Common myeloid progenitor, CD34-positive (primary cell): ENCODE results near the gene NEURL1B.
A peak's percentile ranks its signal among the peaks of the same experiment; 100 is the strongest.

Experiments used
- CTCF ChIA-PET: fragments of 350-600 bp; sonication (Branson Sonifier 250); formaldehyde crosslinking; loops from one replicate; lab custom pipeline; 2021; ENCODE audit warnings: antibody characterized with exemption; lab: Charles Lee
- POLR2A ChIA-PET: fragments of 350-600 bp; sonication (Branson Sonifier 250); formaldehyde crosslinking; loops from one replicate; lab custom pipeline; 2021; ENCODE audit warnings: antibody characterized with exemption; lab: Charles Lee
- DNase-seq, 3 donors: peaks; one replicate each; pipeline versions ENCODE4 v3.0.0 to v3.0.0-alpha.2; 2013
- H3K27ac ChIP-seq, 2 experiments: 1 replicate in 1 of 2; 2 replicates in 1 of 2; pipeline ENCODE4 v1.7.0; 2013; ENCODE audit warnings: inconsistent platforms in 2 of 2, low read length in 2 of 2, mild to moderate bottlenecking in 2 of 2, low read depth in 1 of 2, moderate library complexity in 1 of 2; ENCODE audit not compliant: severe bottlenecking in 2 of 2, insufficient read depth in 1 of 2, poor library complexity in 1 of 2
- H3K27me3 ChIP-seq, 5 experiments: replicated peaks in 2 of 5; 1 replicate in 3 of 5; 2 replicates in 2 of 5; pipeline versions ENCODE4 v1.6.1 to v1.7.0; 2013; ENCODE audit warnings: low read length in 4 of 5, mild to moderate bottlenecking in 2 of 5, moderate library complexity in 2 of 5, inconsistent platforms in 1 of 5; ENCODE audit not compliant: insufficient read depth in 5 of 5, control insufficient read depth in 4 of 5
- H3K36me3 ChIP-seq, 4 experiments: 1 replicate in 2 of 4; 2 replicates in 2 of 4; pipeline versions ENCODE4 v1.6.1 to v1.7.0; 2013; ENCODE audit warnings: low read length in 3 of 4, control low read depth in 1 of 4, mild to moderate bottlenecking in 1 of 4; ENCODE audit not compliant: control insufficient read depth in 4 of 4, insufficient read depth in 4 of 4
- H3K4me1 ChIP-seq, 4 experiments: 1 replicate in 3 of 4; 2 replicates in 1 of 4; pipeline versions ENCODE4 v1.6.1 to v1.7.1; 2013; ENCODE audit warnings: low read length in 3 of 4, mild to moderate bottlenecking in 3 of 4, control low read depth in 1 of 4, inconsistent platforms in 1 of 4, moderate library complexity in 1 of 4; ENCODE audit not compliant: control insufficient read depth in 4 of 4, insufficient read depth in 4 of 4; ENCODE audit errors: control extremely low read depth in 1 of 4
- H3K4me3 ChIP-seq, 7 experiments: 1 replicate in 4 of 7; 2 replicates in 3 of 7; pipeline versions ENCODE4 v1.5.1 to v1.7.0; 2013; ENCODE audit warnings: mild to moderate bottlenecking in 7 of 7, low read length in 6 of 7, moderate library complexity in 6 of 7, inconsistent platforms in 2 of 7, low read depth in 2 of 7, control low read depth in 1 of 7; ENCODE audit not compliant: insufficient read depth in 4 of 7, control insufficient read depth in 1 of 7; ENCODE audit errors: extremely low read depth in 1 of 7
- H3K9me3 ChIP-seq, 5 experiments: 1 replicate in 4 of 5; 2 replicates in 1 of 5; pipeline versions ENCODE4 v1.6.1 to v1.7.1; 2013; ENCODE audit warnings: low read length in 4 of 5, mild to moderate bottlenecking in 2 of 5, inconsistent platforms in 1 of 5, low read depth in 1 of 5, moderate library complexity in 1 of 5; ENCODE audit not compliant: control insufficient read depth in 4 of 5, insufficient read depth in 2 of 5; ENCODE audit errors: control extremely low read depth in 1 of 5
- WGBS: methylation state at CpG from one replicate; pipeline ENCODE4 v1.1.5; 2013; ENCODE audit not compliant: insufficient coverage; 5-methylcytosine and 5-hydroxymethylcytosine counted together

The NEURL1B gene

DNA sequence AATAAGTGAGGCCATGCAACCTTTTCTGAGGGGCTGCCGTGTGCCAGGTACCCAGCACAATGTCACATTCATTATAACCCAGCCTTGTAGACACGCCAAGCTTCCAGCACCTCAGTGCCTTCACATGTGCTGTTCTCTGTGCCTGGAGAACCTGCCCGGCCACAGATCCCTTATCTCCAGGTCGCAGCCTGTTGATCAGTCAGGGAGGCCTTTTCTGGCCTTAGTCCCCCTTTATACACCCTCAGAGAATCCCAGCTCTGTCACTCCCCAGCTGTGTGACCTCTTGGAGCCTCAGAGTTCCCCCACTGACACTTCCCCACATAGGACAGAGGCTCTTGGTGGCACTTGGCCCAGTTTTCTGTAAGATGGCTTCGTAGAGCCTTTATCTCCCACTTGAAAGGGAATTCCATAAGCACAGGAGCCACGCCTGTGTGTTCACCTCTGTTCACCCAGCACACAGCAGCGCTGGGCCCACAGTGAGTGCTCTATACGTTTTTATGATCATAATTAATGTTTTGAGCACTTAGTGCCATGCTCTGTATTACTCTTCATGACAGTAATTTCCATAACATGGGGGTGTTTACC, 38.7 kb downstream of the NEURL1B start:
- ChIA-PET CTCF (interaction anchor here (1.0 to 1.7 kb wide), 5 partner anchors 13 to 200 kb away, joined by 3 to 6 read pairs (median 3); no protein-coding TSS in a partner anchor), POLR2A (no interaction called here)
- peaks cover 0 to 11% (median 5%) of the 10 kb centered on the region in 4 experiments for H3K4me1 ChIP-seq
- H3K4me3 ChIP-seq, result no peak overlapping the region
- peaks cover 0 to 40% (median 5%) of the 10 kb centered on the region in 4 experiments for H3K36me3 ChIP-seq
- no peaks in the 10 kb centered on the region for H3K9me3 ChIP-seq
- H3K27ac ChIP-seq, result no peak overlapping the region
- WGBS, result 91% methylated on average over 7 of the region's 8 CpGs
- H3K27me3 ChIP-seq, result no peaks in the 10 kb centered on the region
- peak in 1 of 3 donors; percentile 23 for DNase-seq

DNA sequence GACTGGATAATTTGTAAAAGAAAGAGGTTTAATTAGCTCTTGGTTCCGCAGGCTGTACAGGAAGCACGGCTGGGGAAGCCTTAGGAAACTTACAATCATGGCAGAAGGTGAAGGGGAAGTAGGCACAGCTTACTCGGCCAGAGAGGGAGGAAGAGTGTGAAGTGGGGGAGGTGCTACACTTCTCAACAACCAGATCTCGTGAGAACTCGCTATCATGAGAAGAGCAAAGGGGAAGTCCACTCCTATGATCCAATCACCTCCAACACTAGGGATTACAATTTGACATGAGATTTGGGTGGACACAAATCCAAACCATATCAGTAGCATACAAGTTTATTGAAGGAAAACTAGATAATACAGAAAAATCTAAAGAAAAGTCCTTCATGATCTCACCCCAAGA, 39.9 kb downstream of the NEURL1B start:
- ChIA-PET CTCF (interaction anchor here (0.6 to 1.5 kb wide), 2 partner anchors 12 to 14 kb away, joined by 3 to 4 read pairs; no protein-coding TSS in a partner anchor), POLR2A (interaction anchor here (0.9 kb wide), 1 partner anchor 22 kb away, joined by 3 read pairs; no protein-coding TSS in a partner anchor)
- H3K4me3 ChIP-seq, result no peak overlapping the region
- DNase-seq, result peak in 2 of 3 donors; percentile 58 to 66
- peaks cover 0 to 12% (median 6%) of the 10 kb centered on the region in 4 experiments for H3K4me1 ChIP-seq
- no peaks in the 10 kb centered on the region for H3K9me3 ChIP-seq
- 53% methylated on average over 3 of the region's 5 CpGs for WGBS
- no peak overlapping the region for H3K27ac ChIP-seq
- no peaks in the 10 kb centered on the region for H3K27me3 ChIP-seq
- H3K36me3 ChIP-seq, result peaks cover 0 to 35% (median 5%) of the 10 kb centered on the region in 4 experiments

DNA sequence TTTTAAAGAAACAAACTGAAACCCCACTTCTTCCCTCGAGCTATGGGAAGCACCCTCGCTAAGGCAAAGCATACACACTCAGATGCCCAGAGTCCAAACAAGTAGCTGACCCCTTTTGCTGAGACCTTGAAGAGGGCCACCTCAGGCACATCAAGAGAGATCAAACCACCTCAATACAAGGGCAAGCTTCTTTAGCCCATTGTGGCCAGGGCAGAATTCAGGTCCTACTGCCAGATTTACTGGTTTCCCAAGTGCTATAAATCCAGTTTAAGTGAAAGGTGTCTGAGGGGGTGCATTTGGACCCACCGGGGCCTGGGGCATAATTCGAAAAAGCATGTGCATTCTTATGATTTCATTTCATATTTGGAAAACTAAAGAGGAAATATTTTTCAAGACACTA, 40.4 kb downstream of the NEURL1B start:
- WGBS, result 94% methylated on average over 2 of the region's 4 CpGs
- ChIA-PET CTCF (interaction anchor here (0.6 kb wide), 1 partner anchor 15 kb away, joined by 4 read pairs; no protein-coding TSS in a partner anchor), POLR2A (interaction anchor here (0.9 kb wide), 1 partner anchor 22 kb away, joined by 3 read pairs; no protein-coding TSS in a partner anchor)
- H3K9me3 ChIP-seq, result no peaks in the 10 kb centered on the region
- H3K27ac ChIP-seq, result no peak overlapping the region
- no peaks in the 10 kb centered on the region for H3K27me3 ChIP-seq
- no peak for DNase-seq
- peaks cover 0 to 37% (median 6%) of the 10 kb centered on the region in 4 experiments for H3K36me3 ChIP-seq
- H3K4me1 ChIP-seq, result peaks cover 0 to 12% (median 8%) of the 10 kb centered on the region in 4 experiments
- no peak overlapping the region for H3K4me3 ChIP-seq

GRCh38 chr5:172683264-172683644, 42.2 kb downstream of the NEURL1B start:
- peaks cover 5 to 30% (median 23%) of the 10 kb centered on the region in 4 experiments for H3K4me1 ChIP-seq
- no peak overlapping the region for H3K4me3 ChIP-seq
- ChIA-PET CTCF (interaction anchor here (1.1 to 2.5 kb wide), 2 partner anchors 16 to 23 kb away, joined by 3 to 8 read pairs; no protein-coding TSS in a partner anchor), POLR2A (no interaction called here)
- no peak overlapping the region for H3K27ac ChIP-seq
- DNase-seq, result peak in 2 of 3 donors; percentile 26 to 39
- H3K27me3 ChIP-seq, result no peaks in the 10 kb centered on the region
- WGBS, result 78% methylated on average over 45 of the region's 47 CpGs
- no peaks in the 10 kb centered on the region for H3K9me3 ChIP-seq
- H3K36me3 ChIP-seq, result peaks cover 0 to 25% (median 6%) of the 10 kb centered on the region in 4 experiments

DNA sequence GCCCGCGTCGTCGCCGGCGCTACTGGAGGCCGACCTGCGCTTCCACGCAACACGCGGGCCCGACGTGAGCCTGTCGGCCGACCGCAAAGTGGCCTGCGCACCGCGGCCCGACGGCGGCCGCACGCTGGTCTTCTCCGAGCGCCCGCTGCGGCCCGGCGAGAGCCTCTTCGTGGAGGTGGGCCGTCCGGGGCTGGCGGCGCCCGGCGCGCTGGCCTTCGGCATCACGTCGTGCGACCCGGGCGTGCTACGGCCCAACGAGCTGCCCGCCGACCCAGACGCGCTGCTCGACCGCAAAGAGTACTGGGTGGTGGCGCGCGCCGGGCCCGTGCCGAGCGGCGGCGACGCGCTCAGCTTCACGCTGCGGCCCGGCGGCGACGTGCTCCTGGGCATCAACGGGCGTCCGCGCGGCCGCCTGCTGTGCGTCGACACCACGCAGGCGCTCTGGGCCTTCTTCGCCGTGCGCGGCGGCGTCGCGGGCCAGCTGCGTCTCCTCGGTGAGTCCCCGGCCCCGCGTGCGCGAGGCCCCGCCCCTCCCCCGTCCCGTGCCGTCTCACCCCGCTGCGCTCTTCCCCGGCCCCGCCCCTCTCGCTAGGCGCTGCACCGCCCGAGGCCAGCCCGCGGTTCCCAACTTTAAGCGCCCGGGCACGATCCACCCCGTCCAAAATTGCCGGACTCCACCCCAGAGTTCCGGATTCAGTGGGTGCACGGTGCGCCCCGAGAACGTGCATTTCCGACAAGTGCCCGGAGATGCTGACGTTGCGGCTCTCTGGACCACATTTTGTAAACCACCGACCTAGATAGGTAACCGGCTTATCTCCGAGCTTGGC, 42.8 kb downstream of the NEURL1B start:
- DNase-seq, result peak in 2 of 3 donors; percentile 70 to 81
- Histone ChIP-seq H3K27ac (no peak overlapping the region), H3K36me3 (peaks cover 0 to 24% (median 5%) of the 10 kb centered on the region in 4 experiments), H3K4me1 (peaks cover 7 to 36% (median 29%) of the 10 kb centered on the region in 4 experiments), H3K4me3 (peak overlapping the region in 3 of 7 experiments; percentile 25 to 39 (median 36)), H3K27me3 (no peaks in the 10 kb centered on the region), H3K9me3 (no peaks in the 10 kb centered on the region)
- ChIA-PET CTCF (interaction anchor here (1.1 to 3.7 kb wide), 6 partner anchors 10 to 41 kb away, joined by 3 to 13 read pairs (median 8); partner anchors contain the start of gene NEURL1B), POLR2A (no interaction called here)
- WGBS, result 37% methylated on average over 125 of the region's 125 CpGs

DNA sequence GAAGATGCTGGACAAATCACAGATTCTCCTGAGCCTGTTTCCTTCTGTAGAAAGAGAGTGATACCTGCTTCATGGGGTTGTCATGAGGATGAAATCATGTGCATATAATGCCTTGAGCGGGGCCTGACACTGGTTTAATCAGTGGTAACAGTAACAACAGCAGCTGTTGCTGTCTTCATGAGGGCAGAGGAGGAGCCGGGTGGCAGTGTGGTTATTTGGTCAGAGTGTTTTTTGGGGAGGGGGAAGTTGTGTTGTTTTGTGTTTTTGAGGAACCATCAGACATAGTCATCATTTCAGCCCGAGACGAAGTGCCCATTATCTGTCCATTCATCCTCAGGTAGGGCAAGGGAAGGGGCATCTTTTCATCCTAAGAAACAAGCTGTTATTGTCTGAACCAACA, 44.0 kb downstream of the NEURL1B start:
- ChIA-PET CTCF (interaction anchor here (0.9 to 3.7 kb wide), 7 partner anchors 9 to 43 kb away, joined by 3 to 13 read pairs (median 7); partner anchors contain the start of gene NEURL1B), POLR2A (interaction anchor here (0.6 kb wide), 1 partner anchor 13 kb away, joined by 4 read pairs; no protein-coding TSS in a partner anchor)
- DNase-seq, result peak in 2 of 3 donors; percentile 57 to 63
- 79% methylated on average over 2 of the region's 4 CpGs for WGBS
- Histone ChIP-seq H3K36me3 (peaks cover 0 to 16% (median 3%) of the 10 kb centered on the region in 4 experiments), H3K27ac (no peak overlapping the region), H3K9me3 (no peaks in the 10 kb centered on the region), H3K4me1 (peaks cover 11 to 48% (median 42%) of the 10 kb centered on the region in 4 experiments), H3K4me3 (no peak overlapping the region), H3K27me3 (no peaks in the 10 kb centered on the region)
